Activated T-cell treated with anti-CD3 and anti-CD28 coated beads for 24 hours (primary cell): ENCODE results near the gene CDON.

Experiments
- DNase-seq: peaks from one replicate; pipeline ENCODE4 v3.0.0-alpha.2; 2020; ENCODE audit warnings: low read depth

CDON gene

GRCh38 chr11:126083829-126084607, 21.4 kb upstream of the CDON start:
- peak; percentile 7 for DNase-seq

DNA sequence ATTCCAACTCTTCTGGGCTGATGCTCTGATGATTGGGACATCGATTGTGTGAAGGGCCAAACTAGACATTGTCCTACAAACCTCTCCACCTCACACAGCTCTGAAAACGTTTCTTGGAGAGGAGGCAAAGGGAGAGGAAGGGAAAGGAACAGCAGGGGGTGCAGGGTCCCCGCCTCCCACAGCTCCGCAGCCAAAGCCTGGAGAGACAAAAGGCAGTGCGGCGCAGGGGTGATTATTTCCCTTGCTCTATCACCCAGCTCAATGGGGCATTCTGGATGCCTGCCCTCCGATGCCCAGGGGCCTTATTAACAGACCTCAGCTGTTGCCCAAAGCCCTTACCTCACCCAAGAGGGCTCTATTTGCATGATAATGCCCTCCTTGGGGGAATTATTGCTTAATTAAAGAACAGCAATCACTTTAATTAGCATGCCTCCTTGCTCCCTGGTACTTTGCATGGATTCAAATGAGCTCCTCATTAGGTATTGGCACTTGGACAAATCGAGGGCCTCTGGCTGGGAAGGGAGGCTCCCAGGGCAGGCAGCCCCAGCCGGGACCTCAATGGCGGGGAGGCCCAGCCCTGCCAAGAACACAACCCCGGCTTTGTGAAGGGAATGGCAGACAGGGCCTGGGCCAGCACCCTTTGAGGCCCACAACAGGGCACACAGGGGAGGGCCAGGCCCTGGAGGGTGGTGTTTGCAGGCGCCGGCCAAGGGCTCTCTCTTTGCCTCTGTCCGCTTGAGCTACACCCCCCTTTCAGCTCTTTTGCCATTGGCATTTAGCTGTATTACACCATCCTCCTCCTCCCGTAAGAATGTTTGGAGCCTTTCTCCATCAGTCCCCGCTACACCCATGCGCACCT, 19.8 kb upstream of the CDON start:
- DNase-seq = no peak

DNA sequence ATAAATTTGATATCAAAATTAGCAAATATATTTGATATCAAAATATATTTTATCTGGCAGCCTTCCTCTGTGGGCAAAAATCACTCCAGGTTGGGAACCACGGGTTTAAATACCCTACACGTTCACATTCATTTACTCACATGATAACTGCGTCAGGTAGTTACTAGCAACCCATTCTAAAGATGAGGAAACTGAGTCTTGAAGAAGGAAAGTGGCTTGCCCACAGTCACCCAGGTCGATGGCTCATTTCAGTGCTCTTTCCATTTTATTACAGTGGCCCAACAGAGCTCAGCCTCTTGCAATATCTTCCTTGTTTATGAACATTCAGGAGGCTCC, 19.2 kb upstream of the CDON start:
- no peak for DNase-seq

DNA sequence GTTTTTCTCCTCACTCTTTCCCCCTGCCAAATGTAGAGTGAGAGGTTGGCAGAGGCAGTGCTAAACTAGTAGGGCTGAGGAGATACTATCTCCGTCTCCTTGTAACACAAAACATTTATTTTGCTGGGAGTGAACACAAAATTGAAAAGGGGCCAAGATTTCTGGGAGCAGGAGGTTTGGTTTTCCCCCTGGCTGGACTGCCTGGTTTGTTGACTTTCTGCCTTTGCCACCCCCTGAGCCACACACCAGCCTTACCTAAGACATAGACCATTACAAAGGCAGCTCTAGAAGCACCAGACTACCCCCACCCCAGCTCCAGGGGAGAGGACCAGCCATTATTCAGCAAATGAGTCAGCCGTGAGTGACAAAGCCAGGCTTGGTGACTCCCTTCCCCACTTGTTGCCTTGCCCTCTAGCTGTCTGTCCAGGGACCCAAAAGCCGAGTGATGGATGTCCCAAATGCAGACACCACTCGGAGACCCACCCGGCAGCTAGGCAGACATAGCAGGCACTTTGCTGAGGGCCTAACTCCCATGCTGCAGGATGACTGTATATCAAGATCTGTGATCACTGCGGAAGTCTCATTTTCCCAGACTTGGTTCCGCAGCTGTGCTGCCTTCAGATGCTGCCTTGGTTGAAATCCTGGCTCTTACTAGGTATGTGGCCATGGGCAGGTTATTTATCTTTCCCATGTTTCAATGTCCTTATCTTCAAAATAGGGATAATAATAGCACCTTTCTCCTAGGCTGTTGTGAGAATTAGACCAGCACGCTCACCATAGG, 17.7 kb upstream of the CDON start:
- DNase-seq = no peak

- DNase-seq = no peak
Observed at GRCh38 chr11:126079621-126080124, 17.0 kb upstream of the CDON start.

GRCh38 chr11:126076641-126077040, 14.0 kb upstream of the CDON start:
- DNase-seq = no peak

GRCh38 chr11:126072801-126073594, 10.3 kb upstream of the CDON start:
- DNase-seq = no peak

GRCh38 chr11:126072141-126072741, 9.6 kb upstream of the CDON start:
- DNase-seq = no peak

GRCh38 chr11:126063507-126063852, 814 bp upstream of the CDON start:
- DNase-seq = no peak

DNA sequence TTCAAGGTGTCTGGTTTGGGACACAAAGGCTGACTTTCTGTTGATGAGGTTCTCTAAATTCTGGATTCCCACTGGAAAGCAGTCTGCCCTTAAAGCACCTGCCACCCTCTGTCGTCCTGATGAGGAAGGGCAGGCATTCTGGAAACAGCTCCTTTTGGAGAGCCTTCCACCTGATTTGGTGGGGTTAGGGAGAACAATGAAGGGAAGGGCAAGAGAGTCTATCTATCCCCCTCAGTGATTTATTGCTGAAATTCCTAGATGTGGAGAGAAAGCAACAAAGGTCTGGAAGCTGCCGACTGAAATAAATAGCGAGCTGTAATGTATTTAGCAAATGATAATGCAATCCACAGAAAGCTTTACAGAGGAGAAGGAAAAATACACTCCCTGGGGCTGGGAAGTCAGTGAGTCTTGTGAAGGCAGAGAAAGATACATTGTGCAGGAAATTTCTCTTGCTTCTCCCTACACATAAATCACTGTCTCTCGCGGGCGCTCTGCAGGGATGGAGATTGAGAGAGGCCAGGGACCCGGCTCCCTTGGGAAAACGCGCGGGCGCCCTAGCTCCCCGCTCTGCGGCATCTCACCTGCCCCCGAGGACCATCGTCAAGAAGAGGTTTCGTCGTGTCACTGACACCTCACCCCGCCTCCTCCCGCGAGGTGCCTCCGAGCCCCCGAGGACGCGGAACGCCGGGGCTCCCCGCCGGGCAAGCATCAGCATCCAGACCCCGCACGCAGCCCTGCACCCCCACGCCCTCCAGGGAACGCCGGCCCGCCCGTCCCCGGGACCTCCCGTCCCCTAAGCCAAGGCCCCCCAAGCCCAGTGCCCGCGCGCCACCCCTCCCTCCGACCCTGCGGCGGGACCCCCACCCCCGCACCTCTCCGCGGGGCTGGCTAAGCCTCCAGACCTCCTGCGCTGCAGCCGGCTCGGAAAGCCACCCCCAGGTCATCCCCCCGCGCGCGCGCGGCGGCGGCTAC, 673 bp downstream of the CDON start:
- peak; percentile 13 for DNase-seq

- no peak for DNase-seq
Observed at GRCh38 chr11:126060757-126061171, 1.9 kb downstream of the CDON start.

DNA sequence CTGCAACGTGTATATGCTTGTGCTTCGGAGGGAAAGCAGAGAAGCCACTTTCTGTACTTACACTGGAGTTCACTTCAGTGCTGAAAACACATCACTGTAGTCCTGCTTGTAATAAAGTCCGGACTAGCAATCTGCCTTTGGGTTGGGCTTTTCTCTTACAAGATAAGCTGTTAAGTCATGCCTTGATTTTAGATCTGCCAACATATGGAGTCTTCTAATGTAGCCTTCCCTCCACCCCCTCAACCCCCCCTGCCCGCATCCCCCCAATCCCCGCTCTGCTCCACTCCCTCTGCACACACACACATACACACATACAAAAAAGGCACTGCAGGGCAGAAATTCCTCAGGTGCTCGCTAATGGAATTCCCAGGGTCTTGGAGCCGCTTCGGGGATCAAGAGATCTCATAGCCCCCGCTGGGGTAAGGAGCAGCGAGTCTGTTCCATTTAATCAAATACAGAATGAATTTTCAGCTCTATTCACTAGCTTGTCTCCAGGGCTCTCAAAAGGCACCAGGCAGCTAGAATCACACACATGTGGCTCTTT, 3.4 kb downstream of the CDON start:
- DNase-seq = no peak

DNA sequence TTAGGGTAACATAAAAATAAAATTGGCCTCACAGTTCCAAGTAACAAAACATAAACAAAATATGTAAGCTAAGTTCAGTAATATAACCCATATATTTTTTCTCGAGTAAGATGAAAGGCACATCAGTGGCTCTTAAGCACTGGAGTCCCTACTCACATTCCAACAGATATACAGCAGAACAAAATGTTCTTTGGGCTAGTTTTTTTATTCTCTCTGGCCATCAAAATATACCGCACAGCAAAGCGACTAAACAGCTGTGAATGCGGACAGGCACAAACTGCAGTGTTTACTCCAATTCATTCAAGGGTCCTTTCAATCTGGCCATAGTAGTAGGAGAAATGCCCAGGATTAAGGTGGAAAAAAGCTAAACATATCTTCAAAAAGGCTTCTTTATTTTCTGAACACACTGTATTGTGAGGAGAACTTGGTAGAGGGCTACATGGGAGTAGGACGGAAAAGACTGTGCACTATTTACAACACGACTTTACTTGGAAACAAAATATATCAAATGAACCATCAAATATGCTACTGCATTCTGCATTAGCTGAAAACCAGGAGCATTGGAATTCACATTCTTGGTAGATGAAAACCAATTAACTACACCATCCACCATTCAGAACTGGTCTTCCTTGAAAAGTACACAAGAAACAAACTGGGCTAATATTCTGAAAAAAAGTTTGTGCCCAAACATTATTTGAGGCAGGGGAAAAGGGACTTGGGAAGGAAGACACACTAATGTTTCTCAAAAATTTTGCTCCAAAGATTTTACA, 4.4 kb downstream of the CDON start:
- DNase-seq = no peak

GRCh38 chr11:126054882-126055281, 7.8 kb downstream of the CDON start:
- no peak for DNase-seq

- DNase-seq = no peak
Observed at GRCh38 chr11:126054408-126054807, 8.3 kb downstream of the CDON start.

DNA sequence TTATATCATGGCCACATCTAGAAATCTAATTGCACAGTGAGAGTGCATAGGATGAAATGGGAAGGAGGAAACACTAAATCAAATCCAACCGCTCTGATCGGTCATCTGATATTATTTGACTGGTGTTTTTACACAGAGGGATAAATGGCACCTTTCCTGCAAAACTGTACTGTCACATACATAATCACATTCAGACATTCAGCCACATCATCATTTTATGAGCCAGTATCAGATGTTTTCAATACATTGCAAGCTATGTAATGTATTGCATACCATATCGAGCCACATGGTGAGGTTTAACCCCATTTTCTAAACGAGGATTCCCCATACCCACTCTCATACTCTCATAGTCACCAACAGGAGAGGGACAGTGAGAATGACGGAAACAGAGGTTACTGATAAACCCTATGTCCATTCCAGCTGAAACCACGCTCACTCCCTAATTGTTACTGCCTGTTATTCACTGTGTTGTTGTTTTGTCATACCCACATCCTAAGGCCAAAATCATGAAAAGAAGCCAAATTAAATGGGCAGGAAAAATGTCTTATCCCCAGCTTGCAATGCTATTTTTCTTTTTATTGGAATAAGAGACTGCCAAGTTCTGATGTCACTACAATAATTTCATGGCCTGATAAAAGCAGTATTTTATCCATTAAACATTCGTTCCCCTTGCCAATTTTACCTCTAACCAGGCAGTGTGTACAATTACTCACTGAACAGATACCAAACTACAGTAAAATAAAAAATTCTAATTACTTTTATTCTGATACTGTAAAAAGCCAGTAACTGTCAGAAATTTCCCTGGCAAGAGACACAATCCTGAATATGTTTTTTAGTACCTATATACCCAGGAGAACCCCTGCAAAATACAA, 9.0 kb downstream of the CDON start:
- DNase-seq = no peak

DNA sequence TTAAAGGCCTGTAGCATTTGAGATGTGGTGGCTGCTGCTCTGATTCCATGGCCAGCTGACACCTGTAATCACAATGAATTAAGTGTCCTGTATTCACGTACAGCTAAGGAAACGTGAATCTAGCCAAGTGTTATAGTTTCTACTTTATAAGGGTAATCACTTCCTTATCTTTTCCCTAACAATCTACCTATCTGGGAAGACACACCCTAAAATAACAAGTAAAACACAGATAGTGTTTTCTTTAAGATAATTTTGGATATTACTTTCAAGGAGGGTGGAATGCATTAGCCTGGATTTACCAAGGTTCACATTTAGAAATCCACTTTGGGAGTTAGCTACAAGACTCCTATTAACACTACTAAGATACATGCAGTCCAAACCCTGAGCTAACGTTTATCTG, 11.5 kb downstream of the CDON start:
- no peak for DNase-seq

- DNase-seq = no peak
Observed at GRCh38 chr11:126049159-126049558, 13.5 kb downstream of the CDON start.
